Transverse colon (tissue), 4 donors: ENCODE results near the gene ZNF503. TPM values are rescaled to one million over a fixed set of nuclear protein-coding genes. Genes with fewer than 3 reads are reported as not detected.

ENCODE experiments used
- DNase-seq: peaks from one replicate; pipeline ENCODE4 v3.0.0-alpha.2; 2019
- H3K27ac ChIP-seq, 4 donors: fragments of 200-600 bp; sonication (generic); 2 replicates each; pipeline ENCODE4 v1.5.1; 2016 to 2018; ENCODE audit warnings: inconsistent platforms in 4 of 4
- H3K27me3 ChIP-seq: fragments of 200-600 bp; sonication (generic); 2 replicates; pipeline ENCODE4 v1.5.1; 2017; ENCODE audit warnings: inconsistent platforms
- H3K36me3 ChIP-seq, 4 donors: fragments of 200-600 bp; sonication (generic); 2 replicates each; pipeline ENCODE4 v1.5.1; 2017 to 2019; ENCODE audit warnings: inconsistent platforms in 4 of 4
- H3K4me1 ChIP-seq, 4 donors: fragments of 200-600 bp; sonication (generic); 2 replicates each; pipeline ENCODE4 v1.5.1; 2017 to 2020; ENCODE audit warnings: inconsistent platforms in 4 of 4
- H3K4me3 ChIP-seq, 4 donors: fragments of 200-600 bp; sonication (generic); 1 replicate in 1 of 4; 2 replicates in 3 of 4; pipeline versions ENCODE4 v1.5.1 to v1.6.1; 2017 to 2019; ENCODE audit warnings: inconsistent platforms in 4 of 4
- H3K9me3 ChIP-seq, 2 donors: fragments of 200-600 bp; sonication (generic); 2 replicates each; pipeline ENCODE4 v1.5.1; 2017 to 2019; ENCODE audit warnings: inconsistent platforms in 2 of 2
- CTCF ChIP-seq, 5 experiments: fragments of 200-600 bp in 3 of 5; fragments of 450-650 bp in 2 of 5; sonication (generic) in 3 of 5; IDR thresholded peaks; 1 replicate in 2 of 5; 2 replicates in 3 of 5; pipeline ENCODE4 v1.5.1; 2016 to 2017; ENCODE audit warnings: antibody characterized with exemption in 5 of 5, inconsistent platforms in 3 of 5, mild to moderate bottlenecking in 2 of 5, moderate library complexity in 1 of 5
- EP300 ChIP-seq: sonication (generic); formaldehyde crosslinking; IDR thresholded peaks from one replicate; pipeline ENCODE4 v1.6.1; 2017; ENCODE audit warnings: antibody characterized with exemption, low read depth
- POLR2A ChIP-seq: fragments of 450-650 bp; IDR thresholded peaks from one replicate; pipeline ENCODE4 v1.6.1; 2016; ENCODE audit warnings: antibody characterized with exemption, mild to moderate bottlenecking, moderate library complexity
- POLR2AphosphoS5 ChIP-seq, 3 donors: sonication (generic); formaldehyde crosslinking; IDR thresholded peaks; one replicate each; pipeline ENCODE4 v1.6.1; 2016; ENCODE audit warnings: antibody characterized with exemption in 3 of 3
- WGBS, 2 donors: methylation state at CpG; one replicate each; pipeline ENCODE4 v1.1.5; 2018; ENCODE audit warnings: low coverage in 1 of 2; 5-methylcytosine and 5-hydroxymethylcytosine counted together
- in situ Hi-C, 4 donors: fragments of 200-750 bp; cut with MboI; loops; one replicate each; pipeline versions ENCODE4 v1.15.0 to v1.15.1; 2017; ENCODE audit warnings: low sequenced_read_pairs in 3 of 4, low pct_ligation_motif_present in 1 of 4, low pct_unique_long_range_greater_than_20kb in 1 of 4
- intact Hi-C: fragments of 100-400 bp; cut with DNase I; formaldehyde crosslinking; loops from one replicate; pipeline ENCODE4 v1.15.1; 2023; ENCODE audit warnings: low total_unique reads
- total RNA-seq, 4 donors: library from RNA; depleted of rRNA; stranded (reverse); fragments of >200 nt; gene quantifications; one replicate each; pipeline ENCODE4 v1.1.0, GENCODE V29; 2016

Gene ZNF503
- total RNA-seq, 4 donors from 2014 or later, result 3.0 to 17.9 (median 7.2) TPM

DNA sequence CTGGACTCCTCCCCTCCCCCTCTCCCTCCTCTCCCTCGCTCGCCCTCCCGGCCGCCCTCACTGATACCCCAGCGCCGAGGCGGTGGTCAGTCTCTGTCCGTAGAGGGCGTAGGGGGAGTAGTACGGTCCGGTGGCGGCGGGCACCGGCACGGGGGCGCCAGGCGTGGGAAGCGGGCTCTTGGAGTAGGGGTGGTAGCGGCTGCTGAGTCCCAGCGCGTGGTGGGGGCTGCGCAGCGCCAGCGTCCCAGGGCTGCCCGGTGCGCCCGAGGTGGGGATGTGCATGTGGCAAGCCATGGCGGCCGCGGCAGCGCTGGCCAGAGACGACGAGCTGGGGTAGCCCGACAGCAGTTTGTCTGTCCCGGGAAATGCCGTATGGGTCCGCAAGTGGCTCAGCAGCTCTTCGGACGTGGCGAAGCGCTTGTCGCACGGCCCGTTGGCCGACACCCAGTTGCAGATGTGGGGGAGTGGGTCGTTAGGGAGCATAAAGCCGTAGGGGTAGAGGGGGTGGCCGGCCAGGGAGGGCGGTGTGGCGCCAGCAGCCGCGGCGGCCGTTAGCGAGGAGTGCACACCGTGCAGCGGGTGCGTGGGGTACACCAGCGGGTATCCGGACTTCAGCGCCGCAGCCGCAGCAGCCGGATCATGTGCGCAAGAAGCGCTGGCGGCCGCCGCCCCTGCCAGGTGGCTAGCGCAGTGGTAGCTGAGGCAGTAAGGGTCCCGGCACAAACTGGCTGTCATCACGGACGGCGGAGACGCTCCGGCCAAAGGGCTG is 2.7 kb downstream of the ZNF503 start:
- TF ChIP-seq POLR2A (no peak), POLR2AphosphoS5 (IDR thresholded peaks at IDR 0.05) (no peak), CTCF (IDR thresholded peaks at IDR 0.05) (no peak), EP300 (no peak)
- Histone ChIP-seq H3K9me3 (no peaks in the 10 kb centered on the region), H3K4me3 (peak overlapping the region; percentile 4 to 82 (median 74)), H3K4me1 (peaks cover 0 to 26% (median 16%) of the 10 kb centered on the region in 4 donors), H3K27ac (peak overlapping the region; percentile 94 to 99 (median 97)), H3K36me3 (no peaks in the 10 kb centered on the region), H3K27me3 (peaks cover 12% of the 10 kb centered on the region)
- peak; percentile 22 for DNase-seq
- in situ Hi-C loops, result loop anchor here (25.0 kb wide), 4 partner anchors 513 to 1163 kb away; no protein-coding TSS in a partner anchor
- intact Hi-C loops, result loop anchor here (10.0 kb wide), 1 partner anchor 516 kb away; no protein-coding TSS in a partner anchor
- 82 to 96% methylated on average over 9 to 76 of the region's 76 CpGs for WGBS, 2 donors

DNA sequence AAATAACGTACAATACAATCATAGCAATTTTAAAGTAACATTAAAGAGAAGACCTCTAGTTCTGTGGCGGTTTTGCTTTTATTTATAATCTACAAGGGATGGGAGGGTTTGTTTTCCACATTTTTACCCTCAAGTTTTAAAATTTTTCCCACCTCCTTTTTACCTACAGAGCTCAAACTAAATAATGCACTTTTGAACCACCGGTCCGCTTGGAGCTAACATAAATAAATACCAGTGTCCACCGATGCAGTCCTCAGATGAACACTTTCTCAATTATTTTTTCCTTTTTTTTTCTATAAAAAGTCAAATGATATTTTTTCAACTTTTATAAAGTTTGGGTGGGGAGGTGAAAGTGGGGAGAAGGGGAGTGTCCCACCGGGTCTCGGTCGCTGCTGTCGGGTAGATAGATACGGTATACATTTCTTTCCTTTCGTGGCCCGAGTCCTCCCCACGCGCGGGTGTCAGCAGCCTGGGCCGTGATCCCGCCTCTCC is 3.3 kb downstream of the ZNF503 start:
- Histone ChIP-seq H3K4me3 (peak overlapping the region in 3 of 4 donors; percentile 70 to 82 (median 78)), H3K9me3 (no peaks in the 10 kb centered on the region), H3K27me3 (peaks cover 12% of the 10 kb centered on the region), H3K4me1 (peaks cover 0 to 21% (median 11%) of the 10 kb centered on the region in 4 donors), H3K27ac (peak overlapping the region; percentile 94 to 99 (median 97)), H3K36me3 (no peaks in the 10 kb centered on the region)
- TF ChIP-seq CTCF (IDR thresholded peaks at IDR 0.05), result no peak
- no peak for TF ChIP-seq POLR2AphosphoS5 (IDR thresholded peaks at IDR 0.05)
- no peak for TF ChIP-seq POLR2A
- TF ChIP-seq EP300, result no peak
- no peak for DNase-seq
- in situ Hi-C loops, result loop anchor here (25.0 kb wide), 4 partner anchors 514 to 1164 kb away; no protein-coding TSS in a partner anchor
- intact Hi-C loops, result loop anchor here (10.0 kb wide), 1 partner anchor 517 kb away; no protein-coding TSS in a partner anchor
- 58 to 69% methylated on average over 10 to 17 of the region's 17 CpGs for WGBS, 2 donors

DNA sequence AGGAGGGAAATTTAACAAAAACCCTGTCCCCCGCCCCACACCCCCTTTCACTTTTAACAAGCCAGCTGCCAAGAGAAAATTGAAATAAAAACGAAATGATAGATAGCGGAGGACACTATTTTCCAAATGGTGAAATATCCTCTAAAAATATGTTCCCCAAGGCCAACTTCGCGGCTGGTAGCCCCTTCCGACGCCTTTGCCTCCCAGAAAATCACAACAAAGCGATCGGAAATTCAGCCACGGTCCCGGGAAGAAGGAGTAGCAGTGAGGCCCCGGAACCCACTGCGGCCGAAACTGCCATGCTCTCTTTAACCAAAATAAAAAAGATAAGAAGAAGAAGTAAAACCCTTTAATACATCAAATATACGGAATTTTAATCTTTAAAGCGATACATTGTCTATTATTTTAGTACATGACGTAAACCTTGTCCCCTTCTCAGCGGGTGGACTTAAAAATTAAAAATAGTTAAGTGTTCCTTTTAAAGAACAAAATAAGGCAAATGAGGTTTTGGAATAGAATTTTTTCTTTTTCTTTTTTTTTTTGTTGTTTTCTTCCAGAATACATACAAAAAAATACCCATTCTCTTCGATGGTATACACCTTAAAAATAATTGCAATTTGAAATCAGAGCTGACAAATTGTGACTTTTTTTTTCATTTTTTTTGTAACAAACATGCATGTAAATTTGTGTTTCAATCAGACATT is 3.9 kb downstream of the ZNF503 start:
- TF ChIP-seq POLR2AphosphoS5 (IDR thresholded peaks at IDR 0.05), result no peak
- TF ChIP-seq CTCF (IDR thresholded peaks at IDR 0.05), result no peak
- no peak for TF ChIP-seq EP300
- TF ChIP-seq POLR2A, result no peak
- Histone ChIP-seq H3K27me3 (peaks cover 12% of the 10 kb centered on the region), H3K9me3 (no peaks in the 10 kb centered on the region), H3K27ac (peak overlapping the region; percentile 94 to 99 (median 97)), H3K36me3 (no peaks in the 10 kb centered on the region), H3K4me3 (peak overlapping the region in 3 of 4 donors; percentile 38 to 78 (median 70)), H3K4me1 (peaks cover 0 to 19% (median 10%) of the 10 kb centered on the region in 4 donors)
- intact Hi-C loops (loop anchor here (10.0 kb wide), 1 partner anchor 517 kb away; no protein-coding TSS in a partner anchor), in situ Hi-C loops (loop anchor here (25.0 kb wide), 4 partner anchors 515 to 1165 kb away; no protein-coding TSS in a partner anchor)
- 65 to 79% methylated on average over 17 to 19 of the region's 19 CpGs for whole genome bisulfite sequencing, 2 donors
- DNase-seq, result no peak
